Occipital lobe (tissue), 2 donors: ENCODE data around the gene C2CD5. TPM values are rescaled to one million over a fixed set of nuclear protein-coding genes. Genes with fewer than 3 reads are reported as not detected.
A peak's percentile ranks its signal among the peaks of the same experiment; 100 is the strongest.
"Not testable (repeated sequence)": the region's sequence is repeated elsewhere in the genome, so short reads cannot be mapped to it uniquely, and the experiment has no call there.

ENCODE experiments used
- DNase-seq: peaks from one replicate; lab custom pipeline; 2025; lab: John Stamatoyannopoulos, UW
- total RNA-seq: library from RNA; depleted of rRNA; stranded (reverse); fragments of >200 nt; gene quantifications from one replicate; pipeline ENCODE4 v1.2.3, GENCODE V29; 2014

C2CD5 gene
- total RNA-seq, 1 donor from 2014 or later = 151 TPM

GRCh38 chr12:22480814-22481213, 63.5 kb downstream of the C2CD5 start:
- not testable (repeated sequence) for DNase-seq

- DNase-seq = no peak
Measured at GRCh38 chr12:22480016-22480415, 64.3 kb downstream of the C2CD5 start.

GRCh38 chr12:22477894-22478287, 66.5 kb downstream of the C2CD5 start:
- no peak for DNase-seq

GRCh38 chr12:22477166-22477893, 67.0 kb downstream of the C2CD5 start:
- no peak for DNase-seq

GRCh38 chr12:22476133-22476532, 68.2 kb downstream of the C2CD5 start:
- no peak for DNase-seq

GRCh38 chr12:22474970-22475720, 69.2 kb downstream of the C2CD5 start:
- no peak for DNase-seq

- no peak for DNase-seq
Measured at GRCh38 chr12:22473212-22473611, 71.1 kb downstream of the C2CD5 start.

GRCh38 chr12:22467190-22467589, 77.2 kb downstream of the C2CD5 start:
- DNase-seq = no peak

GRCh38 chr12:22463306-22463705, 81.0 kb downstream of the C2CD5 start:
- DNase-seq = no peak

GRCh38 chr12:22461786-22462185, 82.6 kb downstream of the C2CD5 start:
- no peak for DNase-seq

- DNase-seq = no peak
Measured at GRCh38 chr12:22459838-22460490, 84.4 kb downstream of the C2CD5 start.

- DNase-seq = no peak
Measured at GRCh38 chr12:22458298-22458937, 85.9 kb downstream of the C2CD5 start.

GRCh38 chr12:22457085-22457484, 87.3 kb downstream of the C2CD5 start:
- DNase-seq = no peak

- no peak for DNase-seq
Measured at GRCh38 chr12:22453511-22453910, 90.8 kb downstream of the C2CD5 start.

GRCh38 chr12:22447223-22447622, 97.1 kb downstream of the C2CD5 start:
- no peak for DNase-seq

- DNase-seq = not testable (repeated sequence)
Measured at GRCh38 chr12:22444317-22444665, 100.1 kb downstream of the C2CD5 start.

GRCh38 chr12:22443379-22444316, 100.7 kb downstream of the C2CD5 start:
- peak; percentile 41 for DNase-seq

- no peak for DNase-seq
Measured at GRCh38 chr12:22437031-22437806, 107.1 kb downstream of the C2CD5 start.

GRCh38 chr12:22435583-22435982, 108.8 kb downstream of the C2CD5 start:
- DNase-seq = no peak

GRCh38 chr12:22431693-22432251, 112.6 kb downstream of the C2CD5 start:
- DNase-seq = no peak
